GM21619 (cell line): ENCODE measurements around the gene VGLL1.

ENCODE experiments used
- ATAC-seq: cut with Tn5 transposase; IDR thresholded peaks from one replicate; pipeline ENCODE4 v1.9.1; 2021; ENCODE audit not compliant: unreplicated experiment

Gene VGLL1

DNA sequence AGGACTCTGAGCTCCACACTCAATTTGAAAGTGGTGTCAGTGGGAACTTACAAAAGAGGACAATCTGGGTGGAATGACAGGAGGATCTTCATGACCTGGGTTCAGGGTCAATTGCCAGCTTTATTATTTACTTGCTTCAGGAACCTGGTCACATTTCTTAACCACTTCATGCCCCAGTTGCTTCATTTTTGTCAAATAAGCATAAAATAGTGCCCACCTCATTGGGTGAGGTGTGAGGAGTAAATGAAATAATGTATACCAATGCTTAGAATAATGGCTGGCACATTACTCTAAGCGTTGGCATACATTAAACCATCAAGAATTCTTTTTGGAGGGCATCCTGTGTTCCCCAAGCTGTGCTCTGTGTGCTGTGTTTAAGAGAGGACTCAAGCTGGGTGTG, 19.4 kb downstream of the VGLL1 start:
- ATAC-seq: no peak

DNA sequence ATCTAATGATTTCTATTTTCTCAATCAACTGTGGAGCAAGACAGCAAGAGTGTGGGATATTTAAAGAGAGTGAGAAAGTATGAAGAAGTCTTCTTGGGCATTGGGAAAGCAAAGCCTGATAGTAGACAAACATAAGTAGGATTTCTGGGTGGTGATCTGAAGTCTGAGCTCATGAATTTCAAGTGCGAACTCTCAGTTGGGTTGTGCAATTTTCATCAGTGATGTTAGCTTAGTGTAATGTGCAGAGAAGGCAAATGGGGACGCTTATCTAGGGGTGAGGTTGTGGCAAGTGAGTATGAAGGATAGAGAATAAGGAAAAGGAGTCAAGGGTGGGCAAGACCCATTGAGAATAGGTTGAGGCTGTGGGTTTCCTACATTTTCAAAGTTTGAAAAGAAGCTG, 23.7 kb downstream of the VGLL1 start:
- ATAC-seq: no peak

DNA sequence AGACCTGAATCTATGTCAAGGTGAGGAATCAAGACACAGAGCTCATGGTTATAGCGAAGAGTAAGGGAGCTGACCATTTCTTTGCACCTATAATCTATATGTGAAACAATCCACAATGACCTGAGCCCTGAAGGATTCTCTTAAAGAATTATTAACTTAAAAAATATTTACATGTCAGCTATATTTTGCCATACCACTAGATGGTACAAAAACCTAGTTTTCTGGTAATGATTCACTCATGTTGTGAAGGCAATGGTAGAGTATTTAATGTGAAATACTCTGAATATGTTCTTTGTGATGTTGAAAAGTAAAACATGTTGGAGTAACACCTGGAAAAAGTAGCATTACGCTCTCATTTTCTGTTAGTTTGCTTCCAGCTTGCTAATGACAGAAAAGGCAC, 40.0 kb downstream of the VGLL1 start:
- ATAC-seq: no peak

DNA sequence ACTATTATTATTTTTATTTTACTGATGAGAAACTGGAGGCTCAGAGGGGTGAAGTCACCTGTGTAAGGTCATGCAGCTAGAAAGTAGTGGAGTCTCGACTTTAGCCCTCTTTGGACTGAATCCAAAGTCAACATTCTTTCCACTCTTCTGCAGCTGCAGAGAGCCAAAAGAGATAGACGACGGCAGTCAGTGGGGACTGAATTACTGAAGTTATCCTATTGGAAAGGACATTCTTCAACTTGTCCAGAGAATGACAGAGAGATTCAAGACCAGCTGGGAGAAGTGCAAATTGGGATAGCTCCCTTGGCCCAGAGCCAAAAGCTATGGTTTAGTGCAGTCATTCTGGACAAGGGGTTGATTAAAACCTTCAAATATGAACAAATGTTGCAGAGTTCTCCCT, 42.5 kb downstream of the VGLL1 start:
- no peak for ATAC-seq

DNA sequence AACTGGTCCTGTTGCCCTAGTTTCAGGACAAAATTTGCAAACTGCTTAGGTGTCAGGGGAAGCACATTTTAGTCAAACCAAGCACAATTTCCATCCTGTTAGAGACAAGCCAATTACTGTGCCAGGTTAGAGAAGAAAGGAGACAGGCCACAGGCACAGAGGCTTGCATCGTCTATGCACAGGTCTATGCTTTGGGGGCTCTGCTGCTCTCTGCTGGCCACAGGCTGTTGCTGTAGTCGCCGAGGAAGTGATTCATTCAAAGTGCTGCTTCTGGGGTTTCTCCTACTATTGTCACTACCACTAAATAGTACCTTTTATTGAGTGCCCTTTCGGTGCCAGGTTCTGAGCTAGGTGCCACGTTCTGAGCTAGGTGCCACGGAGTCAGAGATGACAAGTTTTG, 45.5 kb downstream of the VGLL1 start:
- peak; percentile 95 for ATAC-seq

DNA sequence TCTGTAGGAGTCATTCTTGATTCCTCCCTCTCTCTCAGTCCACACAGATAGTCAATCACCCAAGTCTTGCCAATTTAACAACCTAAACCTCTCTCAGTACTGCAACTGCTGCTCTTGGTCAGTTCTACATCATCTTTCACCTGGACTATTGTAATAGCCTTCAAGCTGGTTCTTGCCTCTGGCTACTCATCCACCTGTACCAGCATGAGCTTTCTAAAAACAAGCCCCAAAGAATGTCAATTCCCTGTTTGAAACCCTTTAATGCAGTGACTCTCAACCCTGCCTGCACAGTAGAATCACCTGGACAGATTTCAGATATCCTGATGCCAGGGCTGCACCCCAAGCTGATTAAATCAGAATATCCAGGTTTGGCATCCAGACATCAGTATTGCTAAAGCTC, 48.3 kb downstream of the VGLL1 start:
- no peak for ATAC-seq

DNA sequence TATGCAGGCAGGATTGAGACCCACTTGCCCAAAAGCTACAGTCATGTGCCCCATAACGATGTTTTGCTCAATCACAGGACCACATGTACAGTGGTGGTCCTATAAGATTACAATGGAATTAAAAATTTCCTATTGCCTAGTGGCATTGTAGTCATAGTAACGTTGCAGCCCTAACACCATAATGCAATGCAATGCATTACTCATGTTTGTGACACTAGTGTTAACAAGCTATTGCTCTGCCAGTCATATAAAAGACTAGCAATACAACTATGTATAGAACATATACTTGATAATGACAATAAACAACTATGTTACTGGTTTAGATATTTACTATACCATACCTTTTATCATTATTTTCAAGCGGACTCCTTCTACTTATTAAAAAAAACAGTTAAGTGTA, 50.6 kb downstream of the VGLL1 start:
- no peak for ATAC-seq

DNA sequence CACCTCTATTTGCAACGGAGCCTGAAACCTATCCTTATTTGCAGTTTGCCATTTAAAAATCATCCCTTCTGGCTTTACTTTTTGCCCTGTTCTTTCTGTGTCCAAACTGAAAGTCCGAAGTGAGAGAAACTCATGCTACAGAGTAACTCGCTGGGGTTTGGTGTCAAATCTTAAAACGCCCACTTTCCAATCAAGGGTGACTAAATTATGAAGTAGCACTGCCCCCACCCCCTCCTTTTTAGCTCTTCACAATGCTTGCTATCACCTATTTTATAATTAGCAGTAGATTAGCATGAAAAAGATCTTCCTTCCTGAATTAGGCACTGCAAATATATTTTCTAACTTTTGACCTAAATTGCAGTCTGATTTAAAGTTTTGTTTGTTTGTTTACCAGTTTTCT, 52.5 kb downstream of the VGLL1 start:
- ATAC-seq: no peak

DNA sequence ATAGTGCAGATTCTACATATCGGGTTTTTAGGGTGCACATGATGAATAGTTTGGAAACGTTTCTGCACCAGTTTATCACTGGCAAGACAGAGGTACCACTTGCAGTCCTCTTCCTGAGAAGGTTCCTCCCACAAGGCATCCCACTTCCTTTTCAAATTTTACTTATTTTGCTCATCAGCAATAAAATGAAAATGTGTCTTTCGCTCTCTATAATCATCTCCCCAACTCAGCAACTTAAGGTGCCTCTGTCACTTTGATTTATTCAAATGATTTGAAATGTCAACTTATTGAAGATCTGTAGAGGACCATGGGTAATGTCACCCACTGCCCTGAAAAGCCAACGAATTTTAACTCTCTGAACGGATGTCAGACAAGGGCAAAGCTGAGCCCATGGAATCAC, 53.2 kb downstream of the VGLL1 start:
- ATAC-seq: no peak

DNA sequence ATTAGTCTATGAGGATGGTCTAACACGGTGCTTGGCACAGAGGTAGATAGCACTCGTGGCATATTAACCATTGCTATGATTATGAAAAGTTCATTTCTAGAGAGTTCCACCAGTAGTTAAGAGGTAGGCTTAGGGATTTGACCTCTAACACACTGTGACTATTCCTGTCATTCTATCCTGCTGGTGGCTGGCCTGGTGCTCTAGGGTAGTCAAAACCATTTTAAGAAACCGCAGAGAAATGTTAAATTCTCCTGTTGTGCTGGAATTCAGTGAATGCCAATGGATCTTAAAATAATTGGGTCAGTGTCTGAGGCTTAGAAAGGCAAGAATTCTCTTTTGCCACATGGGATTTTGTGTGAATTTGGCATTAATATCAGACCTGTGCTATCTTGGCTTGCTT, 53.9 kb downstream of the VGLL1 start:
- ATAC-seq: no peak

DNA sequence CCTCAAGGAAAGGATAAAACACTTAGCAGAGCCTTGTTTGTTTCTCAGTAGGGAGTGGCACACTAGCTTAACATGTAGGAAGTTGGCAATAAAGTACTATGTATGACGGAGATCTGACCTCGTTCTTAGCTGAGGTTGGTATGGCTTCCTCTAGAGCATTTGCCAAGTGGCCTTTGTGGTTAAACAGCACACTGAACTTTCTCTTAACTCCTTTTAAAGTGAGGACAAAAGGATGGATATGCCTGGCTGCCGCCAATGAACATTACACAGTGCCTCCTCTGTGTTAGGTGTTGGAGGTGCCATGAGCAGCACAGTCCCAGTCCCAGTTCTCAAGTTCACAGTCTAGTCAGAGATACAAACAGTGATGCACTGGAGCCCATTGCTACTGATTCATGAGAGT, 54.4 kb downstream of the VGLL1 start:
- ATAC-seq: no peak

DNA sequence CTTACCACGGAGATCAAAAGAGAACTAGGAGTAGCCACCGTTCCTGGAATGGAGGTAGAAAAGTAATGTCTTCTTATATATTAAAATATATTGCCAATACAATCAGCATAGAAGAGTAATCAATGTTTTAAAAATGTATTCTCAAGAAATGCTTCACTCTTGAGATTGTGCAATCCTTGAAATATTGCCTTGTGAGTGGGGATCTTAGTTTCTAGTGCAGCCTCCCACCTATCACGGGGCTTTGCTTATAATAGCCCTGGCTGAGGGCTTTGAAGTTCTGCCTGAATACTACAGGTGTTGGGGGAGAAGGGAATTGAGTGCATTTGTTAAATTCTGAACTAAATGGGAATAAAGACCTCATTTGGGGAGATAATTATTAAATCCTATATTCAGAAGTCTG, 55.5 kb downstream of the VGLL1 start:
- ATAC-seq: no peak

DNA sequence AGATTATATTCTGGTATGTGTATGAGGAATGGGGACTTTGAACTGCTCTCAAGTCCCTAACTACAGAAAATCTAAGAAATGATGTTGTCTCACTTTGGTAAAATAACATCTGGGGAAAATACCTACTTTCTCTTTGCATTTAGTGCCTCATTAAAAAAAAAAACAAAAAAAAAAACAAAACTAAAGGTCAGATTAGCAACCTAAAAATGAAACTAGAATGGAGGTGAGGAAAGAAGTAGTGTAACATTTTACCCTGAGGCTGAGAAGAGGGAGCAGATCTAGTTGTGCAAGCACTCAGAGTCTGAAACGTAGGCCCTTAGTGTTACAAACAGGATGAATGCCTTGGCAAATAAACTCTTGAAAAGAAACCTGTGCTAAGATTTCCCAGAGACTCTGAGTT, 56.0 kb downstream of the VGLL1 start:
- peak; percentile 66 for ATAC-seq

DNA sequence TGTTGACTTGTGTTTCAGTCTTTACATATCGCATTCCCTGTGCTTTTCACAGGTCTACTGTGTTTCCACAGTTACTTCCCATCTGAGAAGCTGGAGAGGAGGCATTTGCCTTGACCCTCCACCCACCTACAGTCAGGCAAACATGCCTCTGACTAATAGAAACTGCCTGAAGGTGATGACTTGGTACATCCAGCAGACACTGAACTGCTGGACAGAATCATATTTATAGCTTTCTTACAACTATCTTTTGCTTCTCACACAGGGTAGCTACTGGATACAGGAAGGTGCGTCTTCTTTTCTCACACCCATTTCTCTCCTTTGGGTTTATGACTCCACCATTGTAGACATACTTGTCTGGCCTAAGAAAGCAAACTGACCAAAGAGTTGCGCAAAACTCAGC, 58.0 kb downstream of the VGLL1 start:
- ATAC-seq: no peak

DNA sequence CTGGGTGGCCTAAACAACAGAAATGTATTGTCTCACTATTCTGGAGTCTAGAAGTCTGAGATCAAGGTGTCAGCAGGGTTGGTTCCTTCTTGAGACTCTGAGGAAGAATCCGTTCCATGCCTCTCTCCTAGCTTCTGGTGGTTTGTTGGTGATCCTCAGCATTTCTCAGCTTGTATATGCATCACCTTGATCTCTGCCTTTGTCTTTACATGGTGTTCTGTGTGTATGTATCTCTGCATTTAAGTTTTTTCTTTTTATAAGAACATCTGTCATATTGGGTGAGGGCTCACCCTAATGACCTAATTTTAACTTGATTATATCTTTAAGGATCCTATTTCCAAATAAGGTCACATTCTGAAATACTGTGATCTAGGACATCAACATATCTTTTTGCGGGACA, 65.3 kb downstream of the VGLL1 start:
- no peak for ATAC-seq

DNA sequence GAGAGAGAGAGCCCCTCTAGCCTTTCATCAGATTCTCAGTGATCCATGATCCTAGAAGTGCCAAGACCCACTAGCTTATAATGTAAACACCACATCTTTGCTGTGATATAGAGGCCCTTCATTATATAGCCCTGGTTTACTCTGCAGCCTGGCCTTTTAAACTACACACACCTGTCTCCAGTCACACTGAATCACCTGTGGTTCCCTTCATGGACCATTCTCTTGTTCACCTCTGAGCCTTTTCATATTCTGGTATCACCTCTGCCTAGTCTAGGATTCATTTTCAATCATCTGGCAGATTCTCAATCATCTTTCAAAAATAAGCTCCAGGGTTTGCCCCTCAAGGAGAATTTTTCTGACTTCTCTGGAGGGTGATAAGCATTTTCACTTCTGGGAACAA, 65.9 kb downstream of the VGLL1 start:
- ATAC-seq: no peak

DNA sequence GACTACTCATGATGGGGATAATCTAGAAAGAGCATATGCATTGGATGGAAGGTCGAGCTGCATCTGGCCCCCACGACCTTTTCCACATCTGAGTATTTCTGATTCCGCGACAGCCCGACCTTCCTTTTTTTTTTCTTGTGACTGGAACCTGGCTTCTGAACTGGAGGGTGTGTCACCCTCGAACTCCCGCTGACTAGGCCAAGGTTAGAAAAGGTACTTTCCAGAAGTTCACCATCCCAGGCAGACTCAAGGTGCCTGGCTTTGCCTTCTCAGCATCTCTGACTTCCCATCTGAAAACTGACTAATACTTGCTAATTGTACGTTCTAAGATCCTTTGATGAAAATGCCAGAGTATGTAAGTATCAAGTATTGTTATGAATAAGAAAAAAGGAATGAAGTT, 66.6 kb downstream of the VGLL1 start:
- no peak for ATAC-seq

DNA sequence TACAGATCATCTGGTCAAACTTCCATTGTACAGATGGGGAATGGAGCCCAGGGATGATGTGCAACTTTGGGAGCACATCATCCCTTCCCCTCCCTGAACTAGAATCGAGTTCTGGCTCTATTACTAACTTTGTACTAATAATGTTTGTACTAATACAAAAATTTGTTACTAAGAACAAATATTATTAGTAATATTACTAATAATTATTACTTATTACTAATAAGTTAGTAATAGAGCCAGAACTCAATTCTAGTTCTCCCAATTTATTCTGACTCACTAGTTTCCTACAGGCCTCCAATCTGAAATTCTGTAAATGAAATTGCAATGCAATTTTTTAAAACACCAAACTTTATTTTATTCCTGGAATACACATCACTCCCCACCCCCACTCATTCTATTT, 68.0 kb downstream of the VGLL1 start:
- ATAC-seq: no peak
